ENCODE data around the gene NLGN4Y.
"Not testable (repeated sequence)": the region's sequence is repeated elsewhere in the genome, so short reads cannot be mapped to it uniquely, and the experiment has no call there.

Gene NLGN4Y

GRCh38 chrY:14861033-14861432, 336.7 kb downstream of the NLGN4Y start:
- H3K27ac Mint-ChIP-seq, H3K4me1 Mint-ChIP-seq, H3K4me3 Mint-ChIP-seq, H3K9me3 Mint-ChIP-seq, H3K36me3 Mint-ChIP-seq, H3K27me3 Mint-ChIP-seq: not testable (repeated sequence)

DNA sequence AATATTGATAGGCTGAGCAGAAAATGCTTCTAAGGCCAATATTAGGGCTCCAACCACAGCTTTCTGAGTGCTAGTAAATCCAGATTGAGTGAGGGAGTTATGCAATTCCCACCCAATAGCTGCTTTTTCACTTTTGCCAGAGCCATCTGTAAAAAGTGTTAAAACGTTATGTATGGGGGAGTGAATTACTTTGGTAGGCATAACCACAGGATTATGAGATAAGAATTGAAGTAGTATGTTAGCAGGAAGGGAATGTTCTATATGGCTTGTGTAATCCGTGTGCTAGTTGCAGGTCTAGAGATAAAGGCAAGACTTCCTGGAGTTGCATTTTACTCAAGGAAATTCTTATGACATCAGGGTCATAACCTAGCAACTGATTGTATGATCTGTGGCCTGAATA, 347.6 kb downstream of the NLGN4Y start:
- Mint-ChIP-seq H3K27me3 (no peaks in the 10 kb centered on the region), H3K27ac (no peak overlapping the region), H3K4me3 (no peak overlapping the region), H3K9me3 (no peaks in the 10 kb centered on the region), H3K36me3 (no peaks in the 10 kb centered on the region), H3K4me1 (no peaks in the 10 kb centered on the region)

Data from activated naive CD4-positive, alpha-beta T cell treated with anti-CD3 and anti-CD28 coated beads, Interleukin-2, amount 50 U/mL, for 24 hours (primary cell).